ENCODE data around the gene BST2.
A peak's percentile ranks its signal among the peaks of the same experiment; 100 is the strongest.

The BST2 gene

DNA sequence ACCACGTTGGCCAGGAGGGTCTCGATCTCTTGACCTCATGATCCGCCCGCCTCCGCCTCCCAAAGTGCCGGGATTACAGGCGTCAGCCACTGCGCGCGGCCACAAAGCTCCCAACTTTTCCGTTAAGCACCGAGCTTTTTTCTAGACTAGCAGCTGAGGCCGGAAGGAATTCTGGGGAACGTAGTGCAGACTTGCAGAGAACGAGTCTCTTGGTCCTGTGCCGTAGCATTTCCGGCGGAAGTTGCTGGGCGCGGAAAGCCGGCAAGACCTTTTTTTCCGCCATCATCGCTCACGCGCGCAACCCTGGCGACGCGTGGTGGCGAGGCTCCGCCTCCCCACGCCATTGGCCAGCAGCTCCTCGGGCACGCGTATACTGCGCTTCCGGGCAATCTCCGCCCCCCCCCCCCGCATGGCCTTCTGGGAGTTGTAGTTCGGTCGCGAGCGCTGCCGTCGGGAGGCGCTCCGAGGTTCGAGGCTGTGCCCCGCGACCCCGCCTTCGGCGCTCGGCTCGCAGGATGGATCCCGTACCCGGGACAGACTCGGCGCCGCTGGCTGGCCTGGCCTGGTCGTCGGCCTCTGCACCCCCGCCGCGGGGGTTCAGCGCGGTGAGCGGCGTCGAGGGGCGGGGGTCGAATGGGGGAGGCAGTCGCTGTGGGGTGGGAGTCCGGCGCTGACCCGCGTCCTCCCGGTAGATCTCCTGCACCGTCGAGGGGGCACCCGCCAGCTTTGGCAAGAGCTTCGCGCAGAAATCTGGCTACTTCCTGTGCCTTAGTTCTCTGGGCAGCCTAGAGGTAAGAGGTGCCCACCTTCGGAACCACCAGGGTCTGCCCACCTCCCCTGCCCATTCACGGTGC lies 14.4 kb upstream of the BST2 start, which contains the start of gene MVB12A:
MVB12A (plus strand) TSS at position 427 of the 854 bp plus-strand sequence; CDS start at position 516, 89 bp downstream.
- peak; percentile 98 for DNase-seq (ENCODE audit: low spot score)

DNA sequence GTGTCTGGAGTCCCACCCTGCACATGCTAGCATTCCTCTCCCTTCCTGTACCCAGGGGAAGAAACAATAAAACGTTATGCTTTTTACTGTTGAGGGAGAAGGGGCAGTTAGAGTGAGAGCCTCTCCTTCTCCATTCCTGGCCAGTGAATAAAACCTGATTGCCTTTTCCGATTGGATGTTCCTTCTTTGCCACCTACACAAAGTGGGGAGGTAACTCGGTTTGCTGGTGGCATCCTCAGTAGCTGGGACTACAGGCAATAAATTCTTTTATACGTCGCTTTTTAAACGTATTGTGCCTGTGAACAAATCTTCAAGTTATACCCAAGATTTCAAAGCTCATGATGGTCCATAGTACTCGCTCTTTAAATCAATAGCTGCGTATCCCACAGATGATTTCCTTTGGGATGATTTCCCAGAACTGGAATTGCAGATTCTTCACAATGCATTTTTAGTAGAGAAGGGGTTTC lies 13.8 kb upstream of the BST2 start:
- DNase-seq (ENCODE audit: low spot score), result no peak

DNA sequence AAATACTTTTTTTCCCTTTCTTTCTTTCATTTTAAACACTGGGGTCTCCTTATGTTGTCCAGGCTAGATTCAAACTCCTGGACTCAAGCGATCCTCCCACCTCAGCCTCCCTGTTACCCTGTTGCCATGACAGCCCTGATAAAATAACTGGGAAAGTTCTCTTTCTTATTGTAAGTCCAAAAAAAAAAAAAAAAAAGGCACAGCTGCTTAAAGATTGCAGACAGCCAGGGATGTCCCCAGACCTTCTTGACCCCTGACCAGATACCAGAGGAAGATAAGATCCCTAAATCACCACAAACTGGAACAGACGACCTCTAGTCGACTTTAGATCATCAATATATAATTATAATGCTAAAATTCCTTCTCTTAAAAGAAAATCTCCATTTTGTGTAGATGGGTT lies 13.3 kb upstream of the BST2 start:
- DNase-seq (ENCODE audit: low spot score), result no peak

DNA sequence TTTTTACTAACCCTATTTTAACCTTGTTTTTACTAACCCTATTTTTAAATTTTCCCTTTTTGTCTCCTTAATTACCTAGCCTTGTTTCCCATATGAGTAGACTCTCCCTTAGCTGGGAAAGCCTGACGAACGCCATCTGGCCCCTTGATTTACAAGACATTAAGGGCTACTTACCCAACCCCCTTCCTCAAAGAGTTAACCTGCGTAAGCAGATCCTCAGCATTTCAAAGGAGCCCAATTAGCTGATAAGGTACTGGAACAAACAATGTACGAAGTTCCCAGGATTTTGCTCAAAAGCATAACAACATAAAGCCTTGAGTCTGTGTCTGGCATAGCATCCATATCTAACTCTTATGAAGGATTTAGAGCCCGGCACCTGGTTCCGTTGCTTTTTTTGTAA lies 9.7 kb upstream of the BST2 start:
- DNase-seq (ENCODE audit: low spot score), result no peak

DNA sequence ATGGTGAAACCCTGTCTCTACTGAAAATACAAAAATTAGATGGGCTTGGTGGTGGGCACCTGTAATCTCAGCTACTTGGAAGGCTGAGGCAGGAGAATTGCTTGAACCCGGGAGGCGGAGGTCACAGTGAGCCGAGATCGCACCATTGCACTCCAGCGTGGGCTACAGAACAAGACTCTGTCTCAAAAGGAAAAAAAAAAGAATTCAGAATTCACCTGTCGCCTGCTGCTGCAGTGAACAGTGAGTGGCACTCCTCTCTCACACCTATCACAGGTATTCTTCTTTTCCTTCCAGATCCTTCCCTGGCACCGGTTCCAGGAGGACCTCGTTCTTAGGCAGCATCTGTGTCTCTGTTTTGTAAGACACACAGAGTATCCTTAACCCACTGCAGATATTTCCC lies 8.7 kb upstream of the BST2 start:
- no peak for DNase-seq (ENCODE audit: low spot score)

DNA sequence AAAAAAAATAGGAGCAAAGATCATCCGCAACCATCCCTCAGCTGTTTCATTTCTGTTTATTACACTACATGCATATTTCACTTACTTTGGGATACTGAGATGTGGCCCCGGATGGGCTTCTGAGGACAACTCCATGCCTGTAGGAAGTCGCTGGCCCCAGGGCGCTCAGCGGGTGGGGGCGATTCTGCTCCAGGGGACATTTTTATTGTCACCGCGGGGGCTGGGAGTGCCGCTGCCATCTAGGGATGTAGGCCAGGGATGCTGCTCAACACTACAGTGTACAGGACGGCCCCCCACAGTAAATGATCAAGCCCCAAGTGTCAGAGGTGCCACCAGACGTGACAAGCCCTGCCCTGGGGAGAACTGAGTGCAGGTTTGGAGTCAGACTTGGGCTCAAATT lies 6.4 kb upstream of the BST2 start:
- DNase-seq (ENCODE audit: low spot score), result no peak

DNA sequence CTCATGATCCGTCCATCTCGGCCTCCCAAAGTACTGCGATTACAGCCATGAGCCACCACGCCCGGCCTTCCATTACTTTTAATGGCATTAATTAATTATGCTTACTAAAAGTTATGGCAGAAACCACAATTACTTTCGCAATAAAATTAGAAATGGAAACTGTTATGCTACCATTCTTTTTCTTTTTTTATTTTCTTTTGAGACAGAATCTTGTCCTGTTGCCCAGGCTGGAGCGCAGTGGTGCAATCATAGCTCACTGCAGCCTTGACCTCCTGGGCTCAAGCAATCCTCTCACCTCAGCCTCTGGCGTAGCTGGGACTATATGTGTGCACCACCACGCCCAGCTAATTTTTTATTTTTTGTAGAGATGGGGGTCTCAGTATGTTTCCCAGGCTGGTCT lies 4.6 kb upstream of the BST2 start:
- DNase-seq (ENCODE audit: low spot score), result no peak

DNA sequence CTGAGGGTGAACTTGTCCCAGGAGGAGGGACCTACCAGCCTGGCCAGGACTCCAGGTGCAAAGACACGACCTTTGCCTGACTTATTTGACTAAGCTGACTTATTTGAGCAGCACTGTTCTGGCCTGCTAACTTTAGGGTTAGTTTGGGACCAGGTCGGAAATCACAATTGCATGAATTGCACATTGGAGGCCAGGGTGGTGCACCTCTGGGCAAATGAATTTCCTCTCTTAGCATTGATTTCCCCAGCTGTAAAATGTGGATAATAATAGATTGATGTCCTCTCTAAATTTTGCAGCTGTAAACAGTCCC lies 1.4 kb upstream of the BST2 start:
- peak; percentile 17 for DNase-seq (ENCODE audit: low spot score)

DNA sequence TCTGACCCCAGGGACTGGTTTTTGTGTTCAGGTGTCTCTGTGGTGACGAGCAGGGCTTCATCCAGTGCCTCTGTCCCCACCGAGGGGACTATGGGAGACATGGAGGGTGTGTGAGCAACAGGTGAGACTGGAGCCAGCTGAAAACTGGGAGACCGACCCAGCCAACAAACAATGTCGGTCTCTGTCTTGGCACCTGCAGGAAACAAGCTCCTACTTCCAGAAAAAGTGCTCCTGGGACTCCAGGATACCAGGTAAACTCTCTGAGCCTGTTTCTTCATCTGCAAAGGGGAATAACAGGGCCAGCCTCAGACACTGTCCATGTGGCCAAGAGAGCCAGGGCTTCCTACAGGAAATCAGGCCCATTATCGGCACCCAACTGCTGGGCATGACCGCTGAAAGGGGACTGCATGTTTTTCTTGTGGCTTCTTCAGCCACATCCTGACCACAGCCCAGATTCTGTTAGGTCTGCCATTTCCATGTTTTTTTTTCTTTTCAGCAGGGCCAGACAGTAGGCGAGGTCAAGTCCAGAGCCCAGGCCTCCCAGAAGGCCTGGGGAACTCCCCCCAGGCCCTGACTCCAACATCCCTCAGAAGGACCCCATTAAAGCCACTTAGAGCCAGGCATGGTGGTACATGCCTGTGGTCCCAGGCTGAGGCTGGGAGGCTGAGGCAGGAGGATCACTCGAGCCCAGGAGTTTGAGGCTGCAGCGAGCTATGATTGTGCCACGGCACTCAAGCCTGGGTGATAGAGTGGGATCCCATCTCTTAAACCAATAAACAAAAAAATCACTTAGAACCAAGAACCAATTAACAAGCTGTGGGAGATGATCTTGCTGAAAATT lies 836 bp upstream of the BST2 start:
- peak; percentile 63 for DNase-seq (ENCODE audit: low spot score)

DNA sequence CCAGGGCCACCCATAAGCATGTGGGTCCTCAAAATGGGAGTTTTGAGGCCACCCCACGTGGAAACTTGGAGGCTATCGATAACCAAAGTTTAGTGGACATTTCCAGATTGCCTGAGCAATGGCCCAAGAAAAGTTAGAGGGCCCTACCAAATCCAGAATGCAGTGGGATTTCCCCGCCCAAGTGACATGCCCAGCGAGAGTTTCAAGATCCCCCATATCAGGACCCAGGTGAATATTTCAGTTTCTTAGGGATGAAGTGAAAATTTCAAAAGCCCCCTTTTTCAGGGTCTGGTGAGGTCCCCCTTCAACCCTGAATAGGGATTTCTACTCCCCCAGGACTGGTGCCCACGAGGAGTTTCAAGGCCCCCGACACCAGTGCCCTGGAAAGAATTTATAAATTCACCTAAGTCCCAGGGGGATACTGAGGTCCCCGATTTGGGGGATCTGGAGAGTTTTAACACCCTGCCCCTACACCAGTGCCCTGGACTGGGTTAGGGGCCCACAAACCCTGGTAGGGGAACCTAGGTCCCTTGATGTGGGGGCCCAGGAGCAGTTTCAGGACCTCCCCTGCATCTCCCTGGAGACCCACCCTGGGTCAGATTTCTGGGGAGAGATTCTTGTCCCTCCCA lies 695 bp downstream of the BST2 start:
- DNase-seq (ENCODE audit: low spot score), result peak; percentile 25

DNA sequence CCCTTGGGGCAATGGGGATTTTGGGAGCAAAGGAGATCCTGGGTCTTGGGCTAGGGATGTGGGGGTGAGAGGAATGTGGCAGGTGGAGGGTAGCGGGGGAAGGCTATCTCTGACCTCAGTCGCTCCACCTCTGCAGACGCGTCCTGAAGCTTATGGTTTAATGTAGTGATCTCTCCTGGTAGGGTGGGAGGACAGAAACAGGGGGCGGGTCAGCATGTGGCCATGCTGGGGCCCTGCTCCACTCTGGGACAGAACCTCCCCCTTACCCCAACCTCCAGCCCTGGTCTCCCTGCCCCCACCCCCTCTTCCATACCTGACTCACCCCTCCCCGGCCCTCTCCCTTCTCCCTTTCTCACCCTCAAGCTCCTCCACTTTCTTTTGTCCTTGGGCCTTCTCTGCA lies 1.4 kb downstream of the BST2 start:
- peak; percentile 27 for DNase-seq (ENCODE audit: low spot score)

DNA sequence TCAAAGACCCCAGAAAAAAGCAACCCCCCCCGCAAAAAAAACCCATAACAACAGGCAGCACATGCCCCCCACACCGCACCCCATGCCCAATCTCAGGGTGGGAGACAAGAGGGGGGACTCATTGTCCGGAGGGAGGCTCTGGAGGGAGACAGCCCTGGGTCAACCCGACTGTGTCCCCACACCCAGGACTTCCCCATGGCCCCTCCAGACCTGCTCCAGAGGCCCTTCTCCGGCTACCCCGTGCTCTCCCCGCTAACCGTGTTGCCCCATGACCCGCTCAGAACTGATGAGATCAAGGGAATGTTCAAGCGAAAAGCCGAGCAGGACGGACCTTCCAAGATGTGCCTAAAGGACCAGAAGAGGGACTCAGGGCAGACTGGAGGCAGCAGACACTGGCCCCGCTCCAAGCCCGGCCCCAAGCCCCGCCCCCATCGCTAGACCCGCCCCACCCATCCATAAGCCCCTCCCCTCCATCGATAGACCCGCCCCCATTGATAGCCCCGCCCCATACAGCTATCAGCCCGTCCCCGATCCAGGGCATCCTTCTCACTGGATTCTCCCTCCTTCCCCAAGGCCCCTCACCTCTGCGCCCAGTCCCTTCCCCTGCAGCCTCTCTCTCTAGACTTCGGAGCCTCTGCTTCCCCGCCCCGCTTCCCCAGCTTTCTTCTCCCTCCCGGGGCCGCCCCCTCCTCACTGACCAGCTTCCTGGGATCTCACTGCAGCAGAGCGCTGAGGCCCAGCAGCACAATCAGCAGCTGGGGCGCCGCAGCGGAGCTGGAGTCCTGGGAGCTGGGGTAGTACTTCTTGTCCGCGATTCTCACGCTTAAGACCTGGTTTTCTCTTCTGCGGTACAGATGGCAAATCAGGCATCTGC lies 2.2 kb downstream of the BST2 start:
- peak; percentile 50 for DNase-seq (ENCODE audit: low spot score)

DNA sequence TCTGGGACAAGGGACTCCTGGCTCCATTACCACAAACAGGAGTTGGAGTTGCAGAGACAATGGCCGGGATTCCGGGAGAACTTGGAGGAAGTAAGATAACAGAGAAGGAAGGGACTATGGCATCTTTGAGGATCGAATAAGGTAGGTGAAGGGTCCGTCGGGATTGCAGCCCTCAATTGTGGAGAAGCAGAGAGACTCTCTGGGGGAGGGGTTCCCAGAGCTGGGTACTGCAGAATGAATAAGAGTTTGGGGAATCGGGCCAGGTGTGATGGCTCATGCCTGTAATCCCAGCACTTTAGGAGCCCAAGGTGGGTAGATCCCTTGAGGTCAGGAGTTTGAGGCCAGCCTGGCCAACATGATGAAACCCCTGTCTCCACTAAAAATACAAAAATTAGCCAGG lies 3.8 kb downstream of the BST2 start:
- no peak for DNase-seq (ENCODE audit: low spot score)

DNA sequence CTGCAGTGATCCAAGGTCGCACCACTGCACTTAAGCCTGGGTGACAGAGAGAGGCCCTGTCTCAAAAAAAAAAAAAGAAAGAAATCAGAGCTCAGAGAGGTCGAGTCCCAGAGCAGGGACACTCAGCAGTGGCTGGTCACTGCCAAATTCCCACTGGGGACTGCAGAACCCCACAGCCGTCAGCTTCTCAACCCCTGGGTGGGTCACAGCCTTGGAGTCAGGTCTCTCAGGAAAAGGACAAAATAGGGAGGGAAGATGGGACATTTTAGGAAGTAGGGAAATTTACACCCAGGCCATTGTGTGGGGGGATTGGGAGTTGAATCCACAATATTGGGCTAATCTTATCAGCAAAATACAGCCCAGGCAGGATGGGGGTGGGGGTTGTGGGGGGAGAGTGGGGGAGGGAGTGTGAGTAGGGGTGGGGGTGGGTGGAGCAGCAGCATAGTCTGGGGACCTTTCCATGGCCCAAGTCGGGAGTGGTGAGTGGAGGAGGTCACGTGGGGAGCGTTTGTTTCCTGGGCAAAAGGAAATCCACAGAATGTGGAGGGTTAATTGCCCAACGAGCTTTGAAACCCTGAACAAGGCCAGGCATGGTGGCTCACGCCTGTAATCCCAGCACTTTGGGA lies 6.4 kb downstream of the BST2 start:
- DNase-seq (ENCODE audit: low spot score), result no peak

DNA sequence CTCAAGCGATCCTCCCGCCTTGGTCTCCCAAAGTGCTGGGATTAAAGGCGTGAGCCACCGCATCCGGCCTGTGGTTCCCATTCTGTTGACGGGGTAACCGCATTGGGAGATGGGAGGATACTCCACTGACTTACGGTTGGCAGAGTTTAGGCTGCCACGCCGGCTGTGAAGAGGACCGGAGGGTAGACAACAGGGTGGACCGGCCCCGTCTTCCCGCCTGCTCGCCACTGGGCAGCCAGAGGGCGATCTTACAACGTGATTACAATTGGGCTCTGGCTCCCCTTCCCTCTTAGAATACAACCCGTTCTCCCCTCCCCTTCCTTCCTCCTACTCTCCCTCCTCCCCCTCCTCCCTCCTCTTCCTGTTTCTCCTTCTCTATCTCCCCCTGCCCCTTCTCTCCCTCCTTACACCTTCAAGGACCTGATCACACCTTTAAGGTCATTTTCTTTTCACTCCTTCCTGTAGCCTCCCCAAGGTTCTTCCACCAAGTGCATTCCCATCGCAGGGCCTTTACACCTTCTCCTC lies 10.5 kb downstream of the BST2 start:
- peak; percentile 86 for DNase-seq (ENCODE audit: low spot score)

DNA sequence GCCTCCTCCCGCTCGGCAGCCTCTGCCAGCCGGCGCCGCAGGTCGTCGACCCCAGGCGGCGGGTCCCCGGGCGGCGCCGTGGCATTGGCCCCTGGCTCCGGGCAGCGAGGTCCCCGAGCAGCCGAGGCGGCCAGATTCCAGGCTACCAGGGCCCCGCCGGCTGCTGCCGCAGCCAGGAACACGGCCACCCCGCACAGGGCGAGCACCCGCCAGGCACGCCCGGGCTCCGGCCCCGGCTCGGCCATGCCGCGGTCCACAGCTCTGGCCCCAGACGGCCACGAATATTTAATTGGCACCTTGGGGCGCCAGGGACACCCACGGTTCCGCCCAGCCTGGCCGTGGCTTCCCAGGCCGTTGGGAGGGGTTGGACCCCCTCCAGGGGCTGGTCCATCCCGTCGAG lies 11.5 kb downstream of the BST2 start, which contains the start of gene CCDC194:
CCDC194 (minus strand) TSS at position 283 of the 400 bp plus-strand sequence; CDS start at position 245, 38 bp downstream.
- no peak for DNase-seq (ENCODE audit: low spot score)

DNA sequence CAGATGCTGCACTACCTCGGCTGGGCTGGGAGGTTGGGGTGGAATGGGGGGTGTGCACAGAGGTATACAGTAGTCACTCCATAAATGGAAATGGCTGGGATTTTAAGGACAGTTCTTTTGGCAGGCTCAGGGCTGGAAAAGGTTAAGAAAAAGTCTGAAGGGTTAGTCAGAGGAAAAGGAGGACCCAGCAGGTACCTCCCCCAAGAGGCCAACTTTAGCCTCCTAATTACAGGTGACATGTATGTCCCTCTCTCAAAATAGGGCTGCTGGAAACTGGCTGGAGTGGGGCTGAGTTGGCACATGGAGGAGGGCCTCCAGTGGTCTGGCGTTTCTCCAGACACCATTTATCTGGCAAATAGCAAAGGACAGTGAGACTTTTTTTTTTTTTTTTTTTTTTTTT lies 12.4 kb downstream of the BST2 start:
- DNase-seq (ENCODE audit: low spot score), result no peak

DNA sequence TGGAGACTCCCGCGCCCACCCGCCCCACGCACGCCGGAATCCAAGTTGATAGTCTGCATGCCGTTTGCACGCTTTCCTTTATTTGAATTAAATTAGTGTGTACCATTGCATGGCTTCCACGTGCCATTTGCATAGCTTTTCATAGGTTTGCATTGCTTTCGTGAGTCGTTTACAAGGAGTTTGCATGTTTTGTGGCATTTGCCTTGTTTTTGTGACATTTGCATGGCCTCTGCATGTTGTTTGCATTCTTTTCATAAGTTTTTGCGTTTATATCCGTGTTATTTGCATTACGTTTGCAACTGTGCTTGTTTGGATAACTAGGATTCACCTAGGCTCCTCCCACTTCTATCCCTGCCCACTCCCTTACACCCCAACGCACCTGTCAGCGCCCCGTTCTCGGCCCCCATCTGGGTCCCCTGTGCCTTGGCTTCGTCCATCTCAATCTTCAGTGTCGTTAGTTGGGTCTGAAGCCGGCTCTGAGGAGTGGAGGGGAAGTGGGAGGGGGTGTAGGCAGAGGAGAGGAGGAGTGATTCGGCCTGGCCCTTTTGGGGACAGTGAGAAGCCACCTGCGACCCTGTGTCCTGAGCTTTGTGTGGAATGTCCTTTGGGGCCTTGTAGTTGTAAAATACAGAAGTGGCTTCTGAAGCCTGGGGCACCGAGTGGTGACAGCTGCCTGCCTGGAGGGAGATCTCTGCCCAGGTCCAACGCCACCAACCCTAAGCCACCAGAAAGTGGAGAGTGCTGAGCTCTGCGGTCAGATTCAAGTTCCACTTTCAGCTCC lies 13.9 kb downstream of the BST2 start:
- DNase-seq (ENCODE audit: low spot score), result no peak

DNA sequence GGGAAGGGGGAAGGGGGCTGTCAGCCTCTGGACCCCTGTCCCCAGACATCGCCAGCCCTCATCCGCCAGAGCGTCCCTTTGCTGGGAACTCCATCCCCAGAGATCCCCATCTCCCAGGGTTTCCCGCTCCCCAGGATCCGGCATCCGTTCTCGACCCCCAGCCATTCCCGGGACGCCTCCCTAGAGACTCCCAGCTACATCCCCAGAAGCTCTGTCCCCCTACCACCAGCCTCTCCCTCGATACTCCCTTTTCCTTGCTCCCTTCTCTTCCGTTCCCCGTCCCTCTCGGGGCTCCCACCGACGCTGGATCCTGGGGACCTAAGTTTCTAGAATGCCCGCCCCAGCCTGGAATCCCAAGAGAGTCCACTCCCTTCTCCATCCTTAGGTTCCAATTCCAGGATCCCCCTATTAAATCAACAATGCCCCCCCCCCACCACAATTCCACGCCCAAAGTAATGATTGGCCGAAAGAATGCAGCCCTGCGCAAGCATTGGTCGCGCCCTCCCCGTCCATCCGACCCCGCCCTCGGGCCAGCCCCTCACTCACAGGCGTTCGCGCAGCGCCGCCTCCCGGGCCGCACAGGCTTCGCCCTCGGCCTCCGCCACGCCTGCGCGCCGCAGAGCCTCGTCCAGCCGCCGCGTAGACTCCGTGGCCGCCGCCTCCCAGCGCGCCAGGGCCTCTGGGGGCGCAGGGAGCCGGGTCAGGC lies 14.6 kb downstream of the BST2 start:
- peak; percentile 90 for DNase-seq (ENCODE audit: low spot score)
